ENCODE data around the gene USP25.

DNA sequence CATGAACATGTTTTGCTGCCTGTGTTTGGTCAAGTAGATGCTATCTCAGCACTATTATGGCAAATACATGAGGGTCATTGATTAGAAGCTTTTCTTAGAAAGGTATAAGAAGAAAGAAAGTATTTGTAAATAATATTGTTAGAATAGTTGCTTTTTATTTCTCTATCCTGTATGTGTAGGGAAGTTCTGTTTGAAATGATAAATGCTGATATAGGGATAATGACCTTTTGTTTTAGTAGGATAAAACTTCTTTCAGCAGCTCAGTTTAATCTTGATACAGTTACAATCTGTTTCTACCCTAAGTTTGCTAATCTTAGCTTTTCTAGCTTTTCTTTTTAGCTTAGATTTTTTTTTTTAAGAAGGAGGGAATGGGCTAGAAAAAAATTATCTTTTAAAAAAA lies 63.3 kb downstream of the USP25 start:
- TF ChIP-seq POLR2A (IDR thresholded peaks at IDR 0.05; ENCODE audit: low read depth, low read length) (no peak), POLR2AphosphoS5 (IDR thresholded peaks at IDR 0.05; ENCODE audit: low read depth, low read length) (no peak), TAF1 (IDR thresholded peaks at IDR 0.05; ENCODE audit: borderline replicate concordance, low read depth, low read length) (no peak)

All from GM12892 (cell line).